Lung (tissue), 12 donors: ENCODE measurements around the gene NR2F1. TPM values are rescaled to one million over a fixed set of nuclear protein-coding genes. Genes with fewer than 3 reads are reported as not detected.

Experiments
- ATAC-seq: fragments of 200-7000 bp; cut with Tn5 transposase; one replicate; pipeline ENCODE4 v1.9.1; 2020; ENCODE audit warnings: moderate number of reproducible peaks; ENCODE audit not compliant: insufficient read depth, low FRiP score
- DNase-seq, 3 donors: peaks; one replicate each; pipeline ENCODE4 v3.0.0-alpha.2; 2013 to 2017
- H3K27ac ChIP-seq, 2 donors: one replicate each; pipeline ENCODE4 v1.5.1; 2013; ENCODE audit warnings: mild to moderate bottlenecking in 2 of 2, moderate library complexity in 2 of 2, control low read depth in 1 of 2, inconsistent platforms in 1 of 2, low read depth in 1 of 2, low read length in 1 of 2
- H3K27me3 ChIP-seq, 3 donors: one replicate each; pipeline ENCODE4 v1.5.1; 2013; ENCODE audit warnings: low read length in 2 of 3; ENCODE audit not compliant: control insufficient read depth in 3 of 3, insufficient read depth in 3 of 3
- H3K36me3 ChIP-seq, 4 donors: one replicate each; pipeline ENCODE4 v1.5.1; 2013; ENCODE audit warnings: low read length in 4 of 4, mild to moderate bottlenecking in 1 of 4, moderate library complexity in 1 of 4; ENCODE audit not compliant: control insufficient read depth in 4 of 4, insufficient read depth in 4 of 4
- H3K4me1 ChIP-seq, 5 donors: one replicate each; pipeline ENCODE4 v1.5.1; 2013; ENCODE audit warnings: low read length in 5 of 5, mild to moderate bottlenecking in 2 of 5, moderate library complexity in 1 of 5; ENCODE audit not compliant: control insufficient read depth in 5 of 5, insufficient read depth in 5 of 5
- H3K4me3 ChIP-seq: one replicate; pipeline ENCODE4 v1.5.1; 2013; ENCODE audit warnings: mild to moderate bottlenecking, control low read depth, moderate library complexity
- H3K9ac ChIP-seq, 2 donors: one replicate each; pipeline ENCODE4 v1.5.1; 2013; ENCODE audit warnings: low read length in 2 of 2, control low read depth in 1 of 2; ENCODE audit not compliant: insufficient read depth in 1 of 2
- H3K9me3 ChIP-seq, 4 donors: one replicate each; pipeline ENCODE4 v1.5.1; 2013; ENCODE audit warnings: low read length in 3 of 4, mild to moderate bottlenecking in 1 of 4, moderate library complexity in 1 of 4; ENCODE audit not compliant: control insufficient read depth in 4 of 4, insufficient read depth in 3 of 4
- CTCF ChIP-seq: IDR thresholded peaks from 2 replicates; pipeline ENCODE4 v1.5.1; 2012; ENCODE audit warnings: mild to moderate bottlenecking; ENCODE audit errors: control extremely low read depth, extremely low read depth
- WGBS, 2 donors: extraction: QIAGEN DNeasy Blood & Tissue Kit; methylation state at CpG; one replicate each; pipeline ENCODE4 v1.1.7; 2013; 5-methylcytosine and 5-hydroxymethylcytosine counted together
- polyA plus RNA-seq, 2 donors: library from polyadenylated mRNA; stranded (reverse); fragments of 200-250 nt; gene quantifications; one replicate each; pipeline ENCODE4 v1.2.1, GENCODE V29; 2013
- total RNA-seq, 2 donors: library from RNA; depleted of rRNA in 1 of 2; stranded (reverse); fragments of >200 nt in 1 of 2; gene quantifications; one replicate each; pipeline ENCODE4 v1.2.1, GENCODE V29; 2014 to 2021
- donor health status: control.
- donor health status: control.
- donor health status: Bipolar disorder and iron deficiency.
- donor health status: healthy.
- donor health status: DM: yes; HTN: yes; CAD: no.

The NR2F1 gene
- total and polyA plus RNA-seq, 4 donors, result 15.2 to 104 (median 58.3) TPM

- Histone ChIP-seq H3K9ac (no peak overlapping the region), H3K27ac (no peak overlapping the region), H3K4me1 (peaks cover 0 to 48% (median 10%) of the 10 kb centered on the region in 5 donors), H3K36me3 (no peaks in the 10 kb centered on the region), H3K4me3 (no peak overlapping the region), H3K9me3 (peaks cover 0 to 5% (median 0%) of the 10 kb centered on the region in 4 donors), H3K27me3 (peaks cover 0 to 82% (median 19%) of the 10 kb centered on the region in 3 donors)
- WGBS, 2 donors, result 21 to 39% methylated on average over 10 of the region's 10 CpGs
- ATAC-seq (no peak), DNase-seq (peak in 2 of 3 donors; percentile 16 to 30)
- TF ChIP-seq CTCF, result no peak
Observed at GRCh38 chr5:93604644-93605515, 21.9 kb downstream of the NR2F1 start.

- no peaks in the 10 kb centered on the region for H3K36me3 ChIP-seq
- no peak overlapping the region for H3K9ac ChIP-seq
- H3K9me3 ChIP-seq, result peaks cover 0 to 5% (median 0%) of the 10 kb centered on the region in 4 donors
- H3K4me1 ChIP-seq, result peaks cover 0 to 33% (median 5%) of the 10 kb centered on the region in 5 donors
- H3K27me3 ChIP-seq, result peaks cover 0 to 82% (median 34%) of the 10 kb centered on the region in 3 donors
- ATAC-seq (no peak), DNase-seq (peak in 2 of 3 donors; percentile 5 to 28)
- TF ChIP-seq CTCF, result no peak
- no peak overlapping the region for H3K4me3 ChIP-seq
- no peak overlapping the region for H3K27ac ChIP-seq
Observed at GRCh38 chr5:93606382-93606752, 23.3 kb downstream of the NR2F1 start.

GRCh38 chr5:93607367-93608258 is 24.6 kb downstream of the NR2F1 start:
- Histone ChIP-seq H3K36me3 (no peaks in the 10 kb centered on the region), H3K4me3 (no peak overlapping the region), H3K27ac (no peak overlapping the region), H3K9ac (no peak overlapping the region), H3K27me3 (peaks cover 0 to 81% (median 43%) of the 10 kb centered on the region in 3 donors), H3K9me3 (peaks cover 0 to 3% (median 0%) of the 10 kb centered on the region in 4 donors), H3K4me1 (peaks cover 0 to 21% (median 9%) of the 10 kb centered on the region in 5 donors)
- peak; percentile 68 to 89 (median 87) for DNase-seq
- peak; percentile 40 for TF ChIP-seq CTCF
- ATAC-seq, result peak; percentile 47
- WGBS, 2 donors, result 7 to 11% methylated on average over 19 of the region's 19 CpGs
